UCSD-AML1 (cell line): ENCODE data around the gene HMCN1.
"Not testable (repeated sequence)": the region's sequence is repeated elsewhere in the genome, so short reads cannot be mapped to it uniquely, and the experiment has no call there.

Experiments
- DNase-seq: peaks from one replicate; lab custom pipeline; 2025; ENCODE audit not compliant: unreplicated experiment; lab: John Stamatoyannopoulos, UW

HMCN1 gene

DNA sequence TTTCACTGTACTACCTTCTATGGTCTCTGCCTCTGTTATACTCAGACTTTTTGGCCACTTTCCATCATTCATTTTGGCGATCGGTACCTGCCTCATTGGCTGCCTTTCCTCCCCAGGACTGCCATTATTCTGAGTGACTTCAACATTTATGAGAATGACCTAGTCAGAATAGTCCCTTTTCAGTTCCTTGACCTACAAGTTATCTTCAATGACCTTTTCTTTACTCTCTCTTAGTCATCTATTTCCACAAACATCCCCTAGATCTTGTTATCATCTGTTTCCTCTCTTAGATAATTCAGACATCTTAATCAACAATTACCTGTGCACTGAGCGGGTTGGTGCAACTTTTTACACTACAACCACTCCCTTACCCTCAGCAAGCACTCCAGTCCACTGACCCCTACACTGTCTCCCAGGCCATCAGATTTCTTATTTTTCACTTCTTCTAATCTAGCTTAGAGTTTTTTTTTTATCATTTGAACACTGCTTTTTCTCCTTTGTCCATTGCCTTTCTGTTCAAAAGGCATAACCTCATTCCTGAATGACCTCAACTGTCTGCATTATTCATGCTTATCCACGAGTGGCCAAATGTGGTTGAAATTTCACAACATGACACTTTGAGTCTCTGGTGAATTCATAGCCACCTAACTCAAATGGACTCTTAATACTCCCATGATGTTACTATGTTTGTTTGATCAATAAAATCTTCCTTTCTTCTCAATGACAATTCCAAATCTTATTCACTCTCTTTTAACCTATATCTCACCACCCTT lies 112.7 kb downstream of the HMCN1 start:
- DNase-seq = no peak

DNA sequence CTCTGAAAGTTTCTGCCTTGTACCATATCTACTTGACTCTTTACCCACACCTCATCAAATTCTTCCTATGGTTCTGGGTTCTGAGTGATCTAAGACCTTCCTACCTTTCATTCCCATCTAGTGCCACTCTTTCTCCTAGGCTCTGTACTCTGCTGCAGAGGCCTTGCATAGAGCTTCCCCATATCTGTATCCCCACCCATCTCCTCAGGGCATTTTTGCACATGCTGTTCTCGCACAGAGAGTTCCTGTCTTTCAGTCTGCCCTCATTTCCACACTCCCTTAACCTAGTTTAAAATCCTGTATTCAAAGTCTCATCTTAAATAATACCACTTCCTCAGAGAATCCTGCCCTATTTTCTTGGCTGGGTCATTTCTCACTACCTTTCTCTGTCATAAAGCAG lies 114.8 kb downstream of the HMCN1 start:
- DNase-seq = no peak

- no peak for DNase-seq
Measured at GRCh38 chr1:185850366-185850765, 116.2 kb downstream of the HMCN1 start.

DNA sequence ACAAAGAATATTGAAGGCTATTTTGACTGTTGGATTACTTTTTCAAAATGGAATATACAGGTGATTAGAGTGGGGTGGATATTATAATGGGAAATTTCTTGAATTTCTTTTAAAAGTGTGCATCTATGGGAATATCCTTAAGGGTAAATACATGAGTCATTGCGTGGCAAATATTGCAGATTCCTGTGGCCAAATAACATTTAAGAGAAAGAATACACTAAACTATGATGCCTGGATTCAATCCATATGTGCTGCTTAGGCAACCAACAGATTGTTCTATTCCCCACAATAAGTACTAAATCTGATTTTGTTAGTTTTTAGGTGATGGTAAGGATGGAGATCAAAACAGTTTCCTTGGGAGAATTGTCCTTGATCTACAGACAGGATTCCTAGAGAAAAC lies 119.5 kb downstream of the HMCN1 start:
- no peak for DNase-seq

DNA sequence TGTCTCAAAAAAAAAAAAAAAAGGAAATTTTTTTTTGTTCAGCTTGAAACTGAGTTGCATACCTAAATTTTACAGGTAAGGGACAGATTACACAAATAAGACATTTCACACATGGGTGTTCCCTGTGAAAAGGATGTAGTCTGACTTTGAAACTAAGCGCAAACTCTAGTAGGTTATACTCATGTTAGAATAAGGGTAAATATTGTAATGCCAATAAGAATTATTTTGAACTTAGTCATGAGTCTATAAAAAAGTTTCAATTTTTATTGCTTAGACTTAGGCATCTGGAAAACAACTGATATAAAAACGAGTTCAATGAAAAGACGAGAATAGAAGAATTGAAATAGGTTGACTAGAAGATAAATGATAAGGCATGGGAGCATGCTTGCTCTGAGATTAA lies 122.3 kb downstream of the HMCN1 start:
- no peak for DNase-seq

GRCh38 chr1:185857442-185857841 lies 123.3 kb downstream of the HMCN1 start:
- no peak for DNase-seq

GRCh38 chr1:185860311-185860710 lies 126.1 kb downstream of the HMCN1 start:
- DNase-seq = no peak

- DNase-seq = no peak
Measured at GRCh38 chr1:185860859-185861258, 126.7 kb downstream of the HMCN1 start.

GRCh38 chr1:185861630-185862029 lies 127.4 kb downstream of the HMCN1 start:
- DNase-seq = no peak

DNA sequence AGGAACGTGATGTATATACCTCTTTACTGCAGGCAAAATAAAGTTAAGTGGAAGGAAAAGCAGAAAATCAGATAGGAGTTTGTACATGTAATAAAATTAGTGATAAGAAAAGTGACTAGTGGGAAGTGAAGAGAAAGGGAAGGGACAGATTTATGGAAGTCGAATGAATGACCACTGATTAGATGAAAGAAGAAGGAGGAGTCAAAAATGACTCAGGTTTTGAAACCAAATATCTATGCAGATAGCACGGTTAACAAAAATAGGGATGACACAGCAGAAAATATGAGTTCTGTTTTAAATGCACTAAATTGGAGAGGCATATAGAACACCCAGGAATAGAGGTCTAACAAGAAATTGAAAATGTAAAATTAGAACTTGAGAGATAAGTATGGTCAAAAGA lies 128.0 kb downstream of the HMCN1 start:
- DNase-seq = no peak

GRCh38 chr1:185864331-185864730 lies 130.1 kb downstream of the HMCN1 start:
- no peak for DNase-seq

GRCh38 chr1:185864889-185865517 lies 130.8 kb downstream of the HMCN1 start:
- DNase-seq = no peak

GRCh38 chr1:185869590-185869989 lies 135.4 kb downstream of the HMCN1 start:
- DNase-seq = no peak

DNA sequence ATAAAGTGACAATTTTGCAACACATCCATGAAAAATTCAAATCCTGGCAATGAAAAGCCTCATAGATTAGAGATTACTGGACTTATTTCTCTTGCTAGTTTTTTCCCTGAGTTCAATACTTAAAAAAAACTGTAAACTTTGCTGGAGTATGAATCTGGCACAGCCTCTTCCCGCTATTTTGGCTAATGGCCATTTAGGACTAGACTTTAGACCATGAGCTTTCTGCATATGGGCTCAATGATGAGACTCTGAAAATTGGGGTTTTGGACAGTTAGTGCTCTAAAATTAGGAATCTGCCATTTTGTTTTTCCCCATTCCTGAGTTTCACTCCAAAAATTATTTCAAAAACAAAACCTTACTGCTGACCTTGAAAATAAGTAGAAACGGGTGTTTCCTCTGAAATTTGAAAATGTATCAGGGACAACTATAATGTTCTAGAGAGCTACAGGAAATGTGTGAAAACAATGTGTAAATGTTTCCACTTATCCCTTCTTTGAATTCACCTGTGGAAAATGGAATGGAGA lies 137.5 kb downstream of the HMCN1 start:
- no peak for DNase-seq

- no peak for DNase-seq
Measured at GRCh38 chr1:185874246-185874645, 140.1 kb downstream of the HMCN1 start.

DNA sequence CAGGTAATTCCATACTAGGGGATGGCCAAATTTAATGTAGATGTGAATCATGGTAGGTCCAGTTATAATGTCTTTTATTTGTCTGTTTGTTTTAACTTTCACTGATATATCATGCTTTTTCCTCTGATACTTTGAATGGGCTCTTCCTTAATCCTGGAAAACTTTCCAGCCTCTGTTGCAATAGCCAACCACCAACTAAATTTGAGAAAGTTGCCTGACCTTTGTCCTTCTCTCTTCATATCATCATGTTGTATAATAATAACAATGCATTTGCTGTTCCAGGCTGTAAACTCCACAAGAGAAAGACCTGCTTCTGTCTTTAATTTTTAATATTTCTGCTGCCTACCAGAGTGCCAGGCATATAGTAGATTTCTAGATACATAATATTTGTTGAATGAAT lies 146.1 kb downstream of the HMCN1 start:
- no peak for DNase-seq

DNA sequence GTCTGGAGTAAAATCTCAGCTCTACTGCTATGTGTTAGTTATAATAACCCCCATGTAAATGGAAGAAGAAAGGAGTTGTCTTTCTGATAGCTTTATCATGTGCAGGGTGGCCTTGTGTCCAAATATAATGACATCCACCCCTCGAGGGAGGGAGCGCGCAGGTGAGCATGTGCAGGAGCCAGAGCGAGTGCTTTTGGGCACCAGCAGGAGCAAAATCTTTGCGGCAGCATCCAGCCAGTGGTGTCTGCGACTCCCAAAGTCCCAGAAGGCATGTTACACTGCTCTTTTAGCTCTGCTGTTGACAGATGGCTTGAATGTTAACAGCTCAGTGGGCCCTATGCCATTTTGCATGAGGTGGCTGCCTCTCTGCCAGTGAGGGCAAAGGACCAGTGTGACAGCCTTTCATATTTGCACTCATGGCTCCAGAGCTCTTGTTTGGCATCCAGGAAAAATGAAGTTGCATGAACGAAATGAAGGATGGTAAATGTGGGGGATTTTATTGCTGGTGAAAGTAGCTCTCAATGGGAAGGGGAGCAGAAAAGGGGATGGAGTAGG lies 146.7 kb downstream of the HMCN1 start:
- no peak for DNase-seq

DNA sequence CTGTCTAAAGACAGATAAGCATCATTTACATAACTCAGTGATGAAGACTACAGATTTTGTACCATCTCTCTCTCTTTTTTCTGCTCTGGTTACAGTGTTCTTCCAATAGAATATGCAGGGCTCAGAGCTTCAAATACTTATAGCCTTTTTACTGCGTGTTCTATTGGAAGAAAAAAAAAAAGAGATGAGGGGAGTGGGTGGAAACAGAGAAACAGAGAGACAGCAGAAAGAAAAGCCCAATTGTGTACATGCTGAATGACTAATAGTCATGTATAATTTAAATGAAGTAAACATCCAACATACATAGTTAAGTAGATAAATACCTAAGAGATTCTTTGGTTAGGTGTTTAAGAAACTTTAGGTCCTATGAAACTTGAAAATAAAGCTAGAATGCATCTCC lies 151.9 kb downstream of the HMCN1 start:
- DNase-seq = no peak

- DNase-seq = no peak
Measured at GRCh38 chr1:185886671-185887070, 152.5 kb downstream of the HMCN1 start.

- DNase-seq = not testable (repeated sequence)
Measured at GRCh38 chr1:185892831-185893403, 158.7 kb downstream of the HMCN1 start.

DNA sequence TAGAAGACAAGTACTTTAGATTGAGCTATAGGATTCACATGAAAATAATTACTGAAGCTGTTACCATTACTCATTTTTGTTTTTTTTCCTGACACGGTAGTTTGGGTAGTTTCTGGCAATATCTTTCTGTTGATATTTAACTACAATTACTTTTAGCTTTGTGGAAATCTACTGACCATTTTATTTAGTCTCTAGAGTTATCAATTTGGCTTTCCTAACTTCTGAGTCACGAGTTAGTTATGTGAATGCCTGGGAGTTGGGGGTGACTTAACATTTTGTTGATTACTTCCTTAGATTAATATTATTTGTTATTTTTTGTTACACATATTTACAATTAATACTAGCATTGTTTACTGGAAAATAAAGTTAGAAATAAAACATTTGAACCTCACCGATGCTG lies 160.6 kb downstream of the HMCN1 start:
- DNase-seq = no peak
